Choroid plexus epithelial cell (primary cell): Measurements from ENCODE around the gene SETD7.

Experiments used
- DNase-seq: peaks from one replicate; pipeline ENCODE4 v3.0.0-alpha.2; 2010; ENCODE audit warnings: low read depth
- H3K4me3 ChIP-seq: 2 replicates; pipeline ENCODE4 v1.5.1; 2011; ENCODE audit warnings: low read depth, mild to moderate bottlenecking, control low read depth, low read length, moderate library complexity
- CTCF ChIP-seq: conservative IDR thresholded peaks from 2 replicates; pipeline ENCODE4 v1.5.1; 2011; ENCODE audit warnings: low read depth, mild to moderate bottlenecking, control low read depth, inconsistent platforms, low read length, moderate library complexity

Gene SETD7

GRCh38 chr4:139528377-139529005 lies 27.5 kb downstream of the SETD7 start:
- no peak overlapping the region for H3K4me3 ChIP-seq
- no peak for TF ChIP-seq CTCF
- DNase-seq = peak; percentile 96

GRCh38 chr4:139526928-139527327 lies 29.1 kb downstream of the SETD7 start:
- no peak overlapping the region for H3K4me3 ChIP-seq
- DNase-seq = no peak
- no peak for TF ChIP-seq CTCF

GRCh38 chr4:139525414-139525813 lies 30.6 kb downstream of the SETD7 start:
- TF ChIP-seq CTCF = no peak
- H3K4me3 ChIP-seq = no peak overlapping the region
- DNase-seq = no peak

GRCh38 chr4:139524062-139524631 lies 31.9 kb downstream of the SETD7 start:
- no peak overlapping the region for H3K4me3 ChIP-seq
- DNase-seq = no peak
- TF ChIP-seq CTCF = no peak

GRCh38 chr4:139523076-139523475 lies 32.9 kb downstream of the SETD7 start:
- TF ChIP-seq CTCF = peak; percentile 10
- DNase-seq = peak; percentile 51
- no peak overlapping the region for H3K4me3 ChIP-seq

- H3K4me3 ChIP-seq = no peak overlapping the region
- no peak for DNase-seq
- TF ChIP-seq CTCF = no peak
Measured at GRCh38 chr4:139522457-139522856, 33.6 kb downstream of the SETD7 start.
